Measurements from ENCODE around the gene RUNX2.

Gene RUNX2

DNA sequence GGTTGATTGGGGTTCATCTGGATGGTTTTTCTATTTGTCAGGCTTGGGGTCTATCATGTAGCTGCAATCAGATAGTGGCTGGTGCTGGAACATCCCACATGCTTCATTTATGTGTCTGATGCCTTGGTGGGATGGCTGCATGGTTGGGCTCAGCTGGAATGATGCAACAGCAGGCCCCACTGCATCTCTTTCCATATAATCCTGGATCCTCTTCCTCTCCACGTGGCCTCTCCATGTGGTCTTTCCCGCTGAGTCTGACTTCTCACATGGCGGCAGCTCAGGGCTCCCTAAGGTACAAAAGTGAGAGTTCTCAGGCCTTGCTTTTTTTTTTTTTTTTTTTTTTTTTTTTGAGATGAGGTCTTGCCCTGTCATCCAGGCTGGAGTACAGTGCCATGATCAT is 114.6 kb downstream of the RUNX2 start:
- no peaks in the 10 kb centered on the region for H3K9me2 ChIP-seq (ENCODE audit: low read depth, low read length)

GRCh38 chr6:45445364-45445748 is 117.2 kb downstream of the RUNX2 start:
- Histone ChIP-seq H3K27me3 (ENCODE audit: insufficient read depth, low read length) (no peaks in the 10 kb centered on the region), H3K27ac (ENCODE audit: low read depth, low read length, poor library complexity, severe bottlenecking) (no peak overlapping the region)

More for the DNA sequence above, 114.6 kb downstream of the RUNX2 start:
- Histone ChIP-seq H3K36me3 (ENCODE audit: insufficient read depth, low read length) (no peaks in the 10 kb centered on the region), H3K4me3 (ENCODE audit: low read depth, low read length, poor library complexity, severe bottlenecking) (no peak overlapping the region), H3K4me2 (ENCODE audit: low read length) (no peak overlapping the region), H3K27me3 (ENCODE audit: insufficient read depth, low read length) (no peaks in the 10 kb centered on the region), H2AFZ (ENCODE audit: low read length) (no peak overlapping the region), H4K20me1 (ENCODE audit: insufficient read depth, low read length) (no peaks in the 10 kb centered on the region), H3K9ac (ENCODE audit: low read length) (no peak overlapping the region), H3K79me2 (ENCODE audit: insufficient read depth, low read length) (no peaks in the 10 kb centered on the region), H3K4me1 (ENCODE audit: insufficient read depth, low read length, severe bottlenecking) (no peaks in the 10 kb centered on the region), H3K27ac (ENCODE audit: low read depth, low read length, poor library complexity, severe bottlenecking) (no peak overlapping the region), H3F3A (ENCODE audit: insufficient read depth, low read length) (no peaks in the 10 kb centered on the region), H3K9me3 (ENCODE audit: low read length) (no peaks in the 10 kb centered on the region)
- TF ChIP-seq EZH2 (IDR thresholded peaks at IDR 0.05; ENCODE audit: borderline replicate concordance, low read length) = no peak
- TF ChIP-seq, protein P1, sequence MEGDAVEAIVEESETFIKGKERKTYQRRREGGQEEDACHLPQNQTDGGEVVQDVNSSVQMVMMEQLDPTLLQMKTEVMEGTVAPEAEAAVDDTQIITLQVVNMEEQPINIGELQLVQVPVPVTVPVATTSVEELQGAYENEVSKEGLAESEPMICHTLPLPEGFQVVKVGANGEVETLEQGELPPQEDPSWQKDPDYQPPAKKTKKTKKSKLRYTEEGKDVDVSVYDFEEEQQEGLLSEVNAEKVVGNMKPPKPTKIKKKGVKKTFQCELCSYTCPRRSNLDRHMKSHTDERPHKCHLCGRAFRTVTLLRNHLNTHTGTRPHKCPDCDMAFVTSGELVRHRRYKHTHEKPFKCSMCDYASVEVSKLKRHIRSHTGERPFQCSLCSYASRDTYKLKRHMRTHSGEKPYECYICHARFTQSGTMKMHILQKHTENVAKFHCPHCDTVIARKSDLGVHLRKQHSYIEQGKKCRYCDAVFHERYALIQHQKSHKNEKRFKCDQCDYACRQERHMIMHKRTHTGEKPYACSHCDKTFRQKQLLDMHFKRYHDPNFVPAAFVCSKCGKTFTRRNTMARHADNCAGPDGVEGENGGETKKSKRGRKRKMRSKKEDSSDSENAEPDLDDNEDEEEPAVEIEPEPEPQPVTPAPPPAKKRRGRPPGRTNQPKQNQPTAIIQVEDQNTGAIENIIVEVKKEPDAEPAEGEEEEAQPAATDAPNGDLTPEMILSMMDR (IDR thresholded peaks at IDR 0.05; ENCODE audit: low read length) = no peak

DNA sequence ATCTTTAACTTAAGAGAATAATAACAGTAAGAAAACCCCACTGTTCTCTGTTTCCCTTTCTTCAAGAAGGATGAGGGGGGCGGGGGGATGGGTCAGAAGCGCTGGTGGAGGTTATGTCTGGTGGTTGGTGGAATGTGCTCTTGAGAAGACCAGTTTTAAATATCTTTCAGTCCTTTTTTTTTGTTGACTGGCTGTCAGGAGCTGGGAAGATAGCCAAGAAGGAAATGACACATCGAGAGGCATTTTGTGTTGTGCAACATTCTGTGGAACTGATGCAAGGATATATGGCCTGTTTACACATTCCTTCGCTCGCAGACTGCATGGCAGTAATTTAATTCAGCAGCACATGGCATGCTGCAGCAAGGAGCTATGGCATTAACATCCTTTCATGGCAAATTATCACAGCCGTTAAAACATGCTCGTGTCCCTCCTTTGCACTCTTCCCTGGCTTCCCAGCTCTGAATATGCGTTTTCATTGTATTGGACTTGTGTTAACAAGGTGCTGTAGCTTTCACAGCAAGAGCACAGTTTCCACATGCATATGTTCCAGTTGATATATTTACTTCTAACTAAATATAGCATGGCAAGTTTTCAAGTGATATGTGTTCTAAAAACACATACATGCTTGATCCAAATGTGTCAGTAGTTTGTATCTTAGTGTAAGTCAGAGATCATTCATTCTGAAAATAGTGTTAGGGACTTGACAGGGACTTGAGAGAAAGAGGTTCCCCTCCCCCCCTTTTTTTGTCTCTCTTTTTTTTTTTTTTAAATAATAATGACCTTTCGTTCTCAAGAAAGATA is 117.8 kb downstream of the RUNX2 start:
- H3K4me3 ChIP-seq (ENCODE audit: low read depth, low read length, poor library complexity, severe bottlenecking) = no peak overlapping the region

More at GRCh38 chr6:45445364-45445748, 117.2 kb downstream of the RUNX2 start:
- TF ChIP-seq, protein P1 (IDR thresholded peaks at IDR 0.05; ENCODE audit: low read length) = no peak
- no peak for TF ChIP-seq EZH2 (IDR thresholded peaks at IDR 0.05; ENCODE audit: borderline replicate concordance, low read length)
- Histone ChIP-seq H3K9ac (ENCODE audit: low read length) (no peak overlapping the region), H3K79me2 (ENCODE audit: insufficient read depth, low read length) (no peaks in the 10 kb centered on the region), H3K4me1 (ENCODE audit: insufficient read depth, low read length, severe bottlenecking) (no peaks in the 10 kb centered on the region), H3K4me3 (ENCODE audit: low read depth, low read length, poor library complexity, severe bottlenecking) (no peak overlapping the region), H3F3A (ENCODE audit: insufficient read depth, low read length) (no peaks in the 10 kb centered on the region), H4K20me1 (ENCODE audit: insufficient read depth, low read length) (no peaks in the 10 kb centered on the region), H3K9me3 (ENCODE audit: low read length) (no peaks in the 10 kb centered on the region), H3K9me2 (ENCODE audit: low read depth, low read length) (no peaks in the 10 kb centered on the region), H3K4me2 (ENCODE audit: low read length) (no peak overlapping the region), H2AFZ (ENCODE audit: low read length) (no peak overlapping the region), H3K36me3 (ENCODE audit: insufficient read depth, low read length) (no peaks in the 10 kb centered on the region)

More for the DNA sequence above, 117.8 kb downstream of the RUNX2 start:
- H3K9ac ChIP-seq (ENCODE audit: low read length) = no peak overlapping the region
- H3K4me2 ChIP-seq (ENCODE audit: low read length) = no peak overlapping the region
- H3K27me3 ChIP-seq (ENCODE audit: insufficient read depth, low read length) = no peaks in the 10 kb centered on the region
- no peaks in the 10 kb centered on the region for H3F3A ChIP-seq (ENCODE audit: insufficient read depth, low read length)
- TF ChIP-seq, protein P1 (IDR thresholded peaks at IDR 0.05; ENCODE audit: low read length) = no peak
- no peak for TF ChIP-seq EZH2 (IDR thresholded peaks at IDR 0.05; ENCODE audit: borderline replicate concordance, low read length)
- no peak overlapping the region for H2AFZ ChIP-seq (ENCODE audit: low read length)
- no peaks in the 10 kb centered on the region for H3K9me3 ChIP-seq (ENCODE audit: low read length)
- H3K27ac ChIP-seq (ENCODE audit: low read depth, low read length, poor library complexity, severe bottlenecking) = no peak overlapping the region
- H3K36me3 ChIP-seq (ENCODE audit: insufficient read depth, low read length) = no peaks in the 10 kb centered on the region
- no peaks in the 10 kb centered on the region for H3K9me2 ChIP-seq (ENCODE audit: low read depth, low read length)
- H3K4me1 ChIP-seq (ENCODE audit: insufficient read depth, low read length, severe bottlenecking) = no peaks in the 10 kb centered on the region
- no peaks in the 10 kb centered on the region for H4K20me1 ChIP-seq (ENCODE audit: insufficient read depth, low read length)
- no peaks in the 10 kb centered on the region for H3K79me2 ChIP-seq (ENCODE audit: insufficient read depth, low read length)

Measured in OCI-LY1 (cell line).